Stimulated activated CD8-positive, alpha-beta memory T cell treated with anti-CD3 and anti-CD28 coated beads, Interleukin-4, amount 100 ng/mL, for 48 hours (primary cell): ENCODE data around the gene MGAT5.

ENCODE experiments used
- DNase-seq: peaks from one replicate; pipeline ENCODE4 v3.0.0-alpha.2; 2020

Gene MGAT5

GRCh38 chr2:134257965-134258683 is 4.3 kb downstream of the MGAT5 start:
- DNase-seq = no peak

DNA sequence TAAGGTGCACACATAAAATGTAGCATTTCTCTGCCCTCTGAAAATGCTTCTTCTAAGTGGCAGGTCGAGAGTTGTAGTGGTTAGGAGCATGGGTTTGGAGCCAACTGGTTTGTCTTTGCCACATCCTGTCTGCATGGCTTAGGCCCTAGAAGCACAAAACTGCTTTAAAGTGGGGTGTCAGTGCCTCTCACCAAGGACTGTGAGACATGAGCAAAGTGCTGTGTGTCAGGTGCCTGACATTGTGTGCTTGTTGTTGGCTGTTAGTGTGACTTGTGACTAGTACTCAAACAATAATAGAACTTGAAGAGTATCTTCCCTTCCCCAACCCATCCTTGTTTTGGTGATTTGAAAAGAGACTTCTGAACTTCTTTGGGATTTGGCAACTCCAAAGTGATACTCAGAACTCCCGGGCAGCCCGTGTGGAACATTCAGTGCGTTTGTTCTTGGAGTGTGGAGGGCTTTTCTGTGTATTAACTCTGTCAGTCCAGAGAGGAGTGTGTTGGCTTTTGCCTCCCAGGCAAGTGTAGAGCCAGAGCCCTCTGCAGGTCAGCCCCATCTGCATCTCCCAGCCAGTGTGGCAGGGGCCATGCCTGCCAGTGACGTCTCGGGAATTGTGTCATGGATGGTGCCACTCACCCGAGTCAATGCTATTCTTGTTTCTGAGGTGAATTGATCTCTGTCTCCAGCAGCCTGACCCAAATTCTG is 5.0 kb downstream of the MGAT5 start:
- DNase-seq = peak; percentile 47

GRCh38 chr2:134259571-134259970 is 5.7 kb downstream of the MGAT5 start:
- no peak for DNase-seq

DNA sequence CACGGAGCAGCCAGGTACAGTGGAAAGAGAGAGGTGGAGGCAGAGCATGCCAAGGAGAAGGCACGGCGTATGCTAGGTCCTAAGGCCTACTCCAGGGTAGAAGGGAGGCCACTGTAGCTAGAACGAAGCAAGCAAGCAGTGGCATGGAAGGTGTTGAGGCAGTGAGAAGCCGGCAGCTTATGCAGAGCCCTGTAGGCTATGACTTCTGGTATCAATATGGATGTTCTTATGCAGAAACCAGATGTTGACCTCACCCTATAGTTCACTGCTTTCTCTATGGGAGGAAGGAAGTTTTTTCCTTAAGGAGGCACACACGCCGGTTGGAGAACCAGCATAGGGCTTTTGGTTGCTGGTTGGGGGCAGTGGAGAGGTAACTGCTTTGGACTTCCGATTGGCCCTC is 6.1 kb downstream of the MGAT5 start:
- no peak for DNase-seq

DNA sequence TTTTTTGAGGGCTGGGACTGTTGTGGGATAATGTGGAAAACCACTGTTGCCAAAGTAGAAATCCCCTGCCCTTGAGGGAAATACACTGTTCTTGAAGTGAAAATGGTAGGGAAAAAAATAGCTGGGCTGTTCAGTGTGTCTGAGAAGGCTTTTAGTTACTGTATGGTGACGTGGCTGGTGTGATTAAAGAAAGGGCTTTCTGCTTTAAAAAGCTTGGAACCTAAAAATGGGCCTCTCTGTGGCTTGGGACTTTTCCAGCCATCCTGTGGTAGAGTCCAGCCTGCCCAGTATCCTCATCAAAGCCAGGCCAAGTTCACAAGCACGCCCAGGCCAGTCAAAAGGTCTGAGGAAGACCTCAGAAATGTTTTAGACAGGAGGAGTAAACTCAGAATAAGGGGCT is 6.8 kb downstream of the MGAT5 start:
- DNase-seq = no peak

DNA sequence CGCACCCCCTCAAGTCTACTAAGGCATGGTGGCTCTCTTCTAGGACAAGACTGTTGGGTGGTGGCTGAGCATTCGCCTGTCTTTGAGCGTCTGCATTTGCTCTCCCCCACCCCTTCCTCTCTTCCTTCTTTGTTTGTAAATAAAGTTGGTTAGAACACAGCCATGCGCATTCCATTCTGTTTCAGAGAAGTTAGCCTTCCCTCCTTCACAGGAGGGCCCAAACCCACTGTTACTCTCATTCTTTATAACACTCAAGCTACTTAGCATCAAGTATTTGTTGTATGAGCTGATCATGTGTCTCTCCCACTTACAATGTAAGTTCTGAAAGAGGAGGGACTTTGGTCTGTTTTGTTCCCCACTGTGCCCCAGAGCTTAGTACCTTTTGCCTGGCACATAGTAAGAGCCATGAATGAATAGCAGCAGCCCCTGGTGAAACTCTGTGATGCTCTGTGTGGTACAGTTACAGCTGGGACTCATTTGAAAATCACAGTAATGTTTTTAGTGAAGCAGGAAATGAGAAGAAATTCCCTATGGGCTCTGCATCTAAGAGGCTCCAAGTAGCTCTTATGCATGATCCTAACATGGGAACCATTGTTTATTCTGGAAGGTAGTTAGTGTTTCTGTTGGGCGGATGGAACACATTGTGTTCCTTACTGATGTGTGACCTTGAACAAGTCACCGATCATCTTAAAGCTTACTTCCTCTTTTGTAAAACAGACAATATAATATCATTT is 7.7 kb downstream of the MGAT5 start:
- DNase-seq = no peak

DNA sequence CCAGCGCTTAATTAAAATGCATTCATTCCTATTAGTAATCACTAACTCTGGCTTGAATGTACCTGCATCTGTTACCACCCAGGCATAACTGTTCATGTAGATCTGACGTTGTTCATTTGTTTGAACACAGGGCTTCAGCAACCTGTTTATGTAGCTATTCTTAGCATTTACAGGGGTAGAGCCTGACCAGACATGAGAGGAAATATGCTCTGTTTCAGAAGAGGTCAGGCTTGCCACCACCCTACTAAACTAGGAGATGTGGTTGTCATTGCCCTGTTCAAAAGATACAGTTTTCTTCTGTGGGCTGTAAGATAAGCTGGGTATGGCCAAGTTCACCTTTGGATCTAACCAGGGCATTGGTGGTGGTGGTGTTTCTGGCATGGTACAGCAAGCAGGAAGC is 8.8 kb downstream of the MGAT5 start:
- no peak for DNase-seq

- DNase-seq = no peak
Measured at GRCh38 chr2:134268265-134268664, 14.4 kb downstream of the MGAT5 start.

DNA sequence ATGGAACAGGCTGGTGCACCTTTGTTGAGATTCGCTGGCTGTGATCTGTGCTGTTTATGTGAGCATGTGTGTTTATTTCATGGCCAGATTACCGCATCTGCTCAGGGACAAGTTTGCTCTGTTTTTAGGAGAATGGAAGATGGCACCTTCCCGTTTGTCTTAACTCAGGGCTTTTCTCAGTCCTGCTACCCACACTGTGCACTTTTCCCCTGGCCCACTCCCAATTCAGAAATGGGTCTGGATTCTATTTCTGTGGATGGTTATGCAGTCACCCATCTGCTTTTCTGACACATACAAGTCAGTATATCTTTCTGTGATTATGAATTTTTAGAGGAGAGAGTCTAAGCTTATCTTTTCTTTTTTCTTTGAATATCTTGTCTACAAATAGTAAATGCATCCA is 15.4 kb downstream of the MGAT5 start:
- DNase-seq = no peak

- DNase-seq = no peak
Measured at GRCh38 chr2:134269972-134270735, 16.3 kb downstream of the MGAT5 start.

DNA sequence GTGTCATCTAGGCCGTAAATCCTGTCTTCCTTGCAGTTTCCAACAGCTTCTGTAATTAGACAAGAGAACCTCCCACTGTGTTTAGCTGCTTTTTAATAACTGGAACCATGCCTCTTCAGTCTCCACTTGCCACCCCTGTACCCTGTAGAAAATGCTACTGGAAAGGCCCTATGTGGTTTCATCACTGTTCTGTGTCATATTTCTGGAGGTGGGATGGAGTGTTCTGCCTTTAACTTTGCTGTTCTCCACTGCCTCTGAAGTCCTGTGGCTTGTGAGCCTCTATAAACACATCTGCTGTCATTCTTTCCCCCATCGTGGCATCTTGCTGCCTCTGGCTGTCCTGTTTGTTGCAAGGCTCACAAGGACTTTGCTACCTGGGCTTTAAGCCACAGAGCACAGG is 17.9 kb downstream of the MGAT5 start:
- DNase-seq = no peak

GRCh38 chr2:134272806-134273205 is 18.9 kb downstream of the MGAT5 start:
- no peak for DNase-seq

DNA sequence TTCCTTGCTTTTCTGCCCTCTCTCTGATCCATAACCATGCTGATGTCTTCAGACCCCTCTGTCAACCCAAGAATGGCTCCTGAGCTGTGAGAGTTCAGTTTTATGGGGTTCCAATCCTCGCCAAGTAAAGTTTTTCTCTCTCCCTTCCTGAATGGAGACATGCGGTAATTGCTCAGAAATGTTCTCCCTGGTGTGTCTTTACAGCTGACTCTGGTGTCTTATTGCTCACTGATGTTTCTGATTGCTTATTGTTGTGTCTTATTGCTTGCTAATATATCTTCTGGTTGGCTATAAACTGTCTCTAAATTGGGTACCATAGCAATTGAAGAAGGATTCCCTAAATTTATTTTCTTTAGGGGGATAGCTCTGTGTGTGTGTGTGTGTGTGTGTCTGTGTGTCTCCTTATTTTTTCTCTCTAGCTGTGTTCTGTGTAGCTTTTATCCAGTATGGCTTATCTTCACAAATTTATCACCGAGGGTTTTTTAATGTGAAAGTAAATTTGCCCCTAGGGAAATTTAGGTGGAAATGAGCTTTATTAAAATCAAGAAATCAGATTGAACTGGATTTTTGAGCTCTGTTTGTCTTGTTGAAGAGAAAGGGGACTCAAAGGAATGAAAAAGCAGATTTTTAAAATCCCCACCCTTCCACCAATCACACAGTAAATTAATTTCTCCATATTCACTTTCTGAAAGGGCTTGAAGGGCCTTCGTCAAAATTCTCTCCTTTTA is 19.5 kb downstream of the MGAT5 start:
- DNase-seq = no peak

DNA sequence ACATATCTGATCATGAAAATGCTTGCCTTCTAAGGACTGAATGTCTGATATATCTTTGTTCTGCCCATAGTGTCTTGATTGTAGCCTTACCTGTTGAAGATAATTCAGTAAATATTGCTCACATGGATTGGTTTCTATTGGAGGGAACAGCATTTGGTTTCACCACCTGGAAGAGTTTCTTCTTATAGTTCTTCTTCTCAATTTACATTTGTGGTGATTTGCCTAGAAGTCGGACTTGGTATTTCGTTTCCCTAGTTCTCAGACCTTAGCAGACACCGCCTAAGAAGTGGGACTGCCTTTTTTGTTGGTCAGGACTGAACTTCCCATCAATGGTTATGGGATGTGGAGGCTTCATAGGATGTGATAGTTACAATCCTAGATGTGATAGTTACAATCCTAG is 20.2 kb downstream of the MGAT5 start:
- no peak for DNase-seq

GRCh38 chr2:134275058-134275862 is 21.4 kb downstream of the MGAT5 start:
- DNase-seq = no peak

DNA sequence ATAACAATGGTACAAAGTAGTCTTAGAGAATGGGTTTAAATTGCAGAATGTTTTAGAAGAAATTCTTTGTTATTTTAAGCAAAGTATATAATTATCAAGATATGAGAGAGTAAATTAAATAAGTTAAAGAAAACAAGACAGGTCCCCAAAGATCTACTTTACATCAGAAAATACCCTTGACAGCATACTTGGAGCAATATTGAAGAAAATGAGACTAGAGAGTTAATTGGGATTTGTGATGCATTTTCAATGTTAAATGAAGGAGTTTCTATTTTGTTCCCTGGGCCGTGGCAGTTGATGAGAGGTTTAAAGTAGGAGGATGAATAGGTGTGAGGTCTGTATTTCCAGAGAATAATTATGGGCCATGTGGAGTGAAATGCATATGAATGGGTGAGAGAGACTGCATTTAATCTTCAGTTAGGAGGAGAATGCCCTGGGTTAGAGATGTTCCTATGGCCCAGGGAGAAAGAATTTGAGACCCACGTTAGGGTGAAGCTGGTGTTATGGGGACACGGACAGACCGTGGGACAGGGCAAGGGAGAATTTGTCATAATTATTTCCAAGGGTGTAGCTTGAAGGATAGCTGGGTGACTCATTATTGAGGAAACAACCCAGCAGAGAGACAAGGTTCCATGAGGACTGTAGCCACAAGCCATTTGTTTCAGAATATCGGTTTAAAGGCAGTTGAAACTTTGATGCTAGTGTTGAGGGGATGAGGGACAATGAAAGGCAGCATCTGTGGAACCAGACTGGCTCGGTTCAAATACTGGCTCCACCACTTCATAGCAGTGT is 22.7 kb downstream of the MGAT5 start:
- no peak for DNase-seq

DNA sequence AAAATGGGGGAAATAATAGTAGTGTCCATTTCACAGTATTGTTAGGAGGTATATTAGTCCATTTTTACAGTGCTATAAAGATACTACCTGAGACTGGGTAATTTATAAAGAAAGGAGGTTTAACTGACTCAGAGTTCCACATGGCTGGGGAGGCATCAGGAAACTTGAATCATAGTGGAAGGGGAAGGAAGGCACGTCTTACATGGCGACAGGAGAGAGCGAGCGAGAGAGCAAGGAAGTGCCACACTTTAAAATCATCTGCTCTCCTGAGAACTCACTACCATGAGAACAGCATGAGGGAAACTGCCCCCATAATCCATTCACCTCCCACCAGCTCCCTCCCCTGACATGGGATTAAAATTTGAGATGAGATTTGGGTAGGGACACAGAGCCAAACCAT is 23.4 kb downstream of the MGAT5 start:
- no peak for DNase-seq

DNA sequence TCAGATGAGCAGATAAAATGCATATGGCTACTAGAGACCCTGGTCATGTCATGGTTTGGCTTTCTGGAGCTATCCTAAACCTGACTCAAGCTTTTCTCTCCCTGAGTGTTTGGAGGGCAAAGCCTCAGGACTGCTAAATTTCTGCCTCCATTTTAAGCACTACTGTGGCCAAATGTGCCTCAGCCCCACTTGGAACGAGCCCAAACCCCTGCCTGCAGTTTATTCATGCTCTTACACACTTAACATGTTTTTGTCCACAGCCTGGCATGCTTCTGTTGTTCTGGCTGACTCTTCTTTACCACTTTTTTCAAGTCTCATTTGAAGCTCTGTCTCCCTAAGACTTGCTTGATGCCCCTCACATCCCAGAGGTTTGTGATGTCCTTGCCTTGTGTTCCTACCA is 24.7 kb downstream of the MGAT5 start:
- no peak for DNase-seq

DNA sequence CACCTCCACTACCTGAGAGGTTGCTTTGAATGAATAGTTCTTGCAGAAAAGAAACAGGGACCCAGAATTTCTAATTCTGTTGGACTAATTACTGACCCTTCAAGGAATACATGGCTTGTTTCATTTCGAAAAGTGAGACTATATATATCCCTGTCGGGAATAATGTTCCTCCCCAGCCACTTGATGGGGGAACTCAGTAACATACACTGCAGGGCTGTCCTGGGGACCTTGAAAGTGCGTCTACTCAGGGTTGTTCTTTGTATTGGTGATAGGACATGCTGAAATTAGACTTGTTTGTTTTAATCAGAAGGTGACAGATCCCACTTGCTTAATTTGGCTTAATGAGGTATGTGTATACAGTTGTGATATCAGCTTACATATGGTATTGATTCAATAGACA is 25.5 kb downstream of the MGAT5 start:
- DNase-seq = no peak

DNA sequence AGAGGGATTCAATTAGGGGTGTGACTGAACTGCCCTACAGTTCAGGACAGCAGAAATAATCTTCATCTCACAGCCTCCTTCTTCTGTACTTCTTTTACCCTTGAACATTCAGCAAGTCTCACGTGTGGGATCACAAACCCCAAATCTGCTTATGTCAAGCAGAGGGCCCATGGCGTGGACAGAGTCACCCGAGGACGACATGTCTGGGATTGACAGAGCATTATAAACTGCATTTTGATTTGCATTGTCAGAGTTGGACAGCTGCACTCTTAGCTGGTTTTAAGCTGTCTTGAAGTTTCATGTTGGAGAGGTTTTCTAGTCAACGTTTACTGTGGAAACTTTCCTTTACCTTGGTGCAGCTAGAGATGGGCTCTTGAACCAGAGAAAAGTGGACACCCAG is 26.4 kb downstream of the MGAT5 start:
- DNase-seq = no peak

GRCh38 chr2:134280726-134281125 is 26.9 kb downstream of the MGAT5 start:
- DNase-seq = no peak
